SK-N-SH (cell line): ENCODE data around the gene ARHGAP8. TPM values are rescaled to one million over a fixed set of nuclear protein-coding genes. Genes with fewer than 3 reads are reported as not detected.

Experiments used
- CTCF ChIA-PET: fragments of 300-600, 350-600 bp; formaldehyde crosslinking; extraction: SDS; loops from one replicate; lab custom pipeline; 2021; lab: Yijun Ruan, JAX
- POLR2A ChIA-PET: fragments of 350-600 bp; sonication (Branson Sonifier 250); formaldehyde crosslinking; extraction: SDS; loops from one replicate; lab custom pipeline; 2020; ENCODE audit warnings: antibody characterized with exemption, inconsistent platforms; lab: Yijun Ruan, JAX
- DNase-seq: peaks from one replicate; pipeline ENCODE4 v3.0.0; 2012
- H2AFZ ChIP-seq: fragments of 200-600 bp; sonication (generic); 2 replicates; pipeline ENCODE4 v1.8.1; 2016; ENCODE audit warnings: antibody characterized with exemption, mild to moderate bottlenecking, low read depth
- H3F3A ChIP-seq: fragments of 200-600 bp; sonication (generic); replicated peaks from 2 replicates; pipeline ENCODE3; 2016; ENCODE audit warnings: antibody characterized with exemption, mild to moderate bottlenecking; ENCODE audit not compliant: insufficient read depth
- H3K27ac ChIP-seq, 2 experiments: fragments of 200-500 bp in 1 of 2; fragments of 200-600 bp in 1 of 2; sonication (Bioruptor generic) in 1 of 2; sonication (generic), shearing (Covaris generic) in 1 of 2; 2 replicates each; pipeline versions ENCODE4 v1.5.1 to v1.6.1; 2014 to 2016; ENCODE audit warnings: low read depth in 2 of 2, inconsistent platforms in 1 of 2, low read length in 1 of 2, mild to moderate bottlenecking in 1 of 2, mixed read lengths in 1 of 2
- H3K27me3 ChIP-seq: fragments of 200-600 bp; sonication (generic), shearing (Covaris generic); 2 replicates; pipeline ENCODE4 v1.6.1; 2016; ENCODE audit warnings: mixed run types; ENCODE audit not compliant: insufficient read depth
- H3K36me3 ChIP-seq, 2 experiments: fragments of 200-500 bp in 1 of 2; fragments of 200-600 bp in 1 of 2; sonication (Bioruptor generic) in 1 of 2; sonication (generic) in 1 of 2; replicated peaks in 1 of 2; 2 replicates each; pipeline versions ENCODE3 to v1.5.1; 2014 to 2016; ENCODE audit warnings: low read length in 1 of 2, mild to moderate bottlenecking in 1 of 2; ENCODE audit not compliant: insufficient read depth in 2 of 2, control insufficient read depth in 1 of 2
- H3K4me1 ChIP-seq, 2 experiments: fragments of 200-500 bp in 1 of 2; fragments of 200-600 bp in 1 of 2; sonication (Bioruptor generic) in 1 of 2; sonication (generic), shearing (Covaris generic) in 1 of 2; 2 replicates each; pipeline versions ENCODE4 v1.5.1 to v1.6.1; 2014 to 2016; ENCODE audit warnings: low read depth in 1 of 2, low read length in 1 of 2, mixed run types in 1 of 2; ENCODE audit not compliant: insufficient read depth in 2 of 2, control insufficient read depth in 1 of 2
- H3K4me2 ChIP-seq: fragments of 200-600 bp; sonication (generic), shearing (Covaris generic); 2 replicates; pipeline ENCODE4 v1.6.1; 2017; ENCODE audit warnings: mixed run types
- H3K4me3 ChIP-seq, 2 experiments: fragments of 200-500 bp in 1 of 2; fragments of 200-600 bp in 1 of 2; sonication (Bioruptor generic) in 1 of 2; sonication (generic), shearing (Covaris generic) in 1 of 2; 2 replicates each; pipeline versions ENCODE4 v1.5.1 to v1.8.1; 2014 to 2016; ENCODE audit warnings: low read depth in 2 of 2, inconsistent platforms in 1 of 2, low read length in 1 of 2, mild to moderate bottlenecking in 1 of 2, mixed read lengths in 1 of 2, moderate library complexity in 1 of 2
- H3K79me2 ChIP-seq: fragments of 200-600 bp; sonication (generic); 2 replicates; pipeline ENCODE4 v1.8.1; 2017; ENCODE audit warnings: mild to moderate bottlenecking; ENCODE audit not compliant: insufficient read depth
- H3K9ac ChIP-seq: fragments of 200-600 bp; sonication (generic); 2 replicates; pipeline ENCODE4 v1.6.1; 2017; ENCODE audit warnings: mixed run types
- H3K9me2 ChIP-seq: fragments of 200-600 bp; sonication (generic); 2 replicates; pipeline ENCODE4 v1.6.1; 2017; ENCODE audit warnings: mixed run types
- H3K9me3 ChIP-seq: fragments of 200-600 bp; sonication (generic); 2 replicates; pipeline ENCODE4 v1.6.1; 2017; ENCODE audit warnings: mixed run types, mild to moderate bottlenecking, moderate library complexity
- H4K20me1 ChIP-seq: fragments of 200-600 bp; sonication (generic); 2 replicates; pipeline ENCODE4 v1.6.1; 2017; ENCODE audit warnings: mild to moderate bottlenecking, mixed run types; ENCODE audit not compliant: insufficient read depth
- EP300 ChIP-seq, 2 experiments: IDR thresholded peaks; 2 replicates each; pipeline versions ENCODE4 v1.4.0 to v1.6.1; 2012; ENCODE audit warnings: borderline replicate concordance in 1 of 2, low read depth in 1 of 2, low read length in 1 of 2
- PBX3 ChIP-seq: IDR thresholded peaks from 2 replicates; pipeline ENCODE4; 2012
- RAD21 ChIP-seq: IDR thresholded peaks from 2 replicates; pipeline ENCODE4 v1.6.1; 2012; ENCODE audit warnings: mild to moderate bottlenecking, low read length
- TEAD4 ChIP-seq: IDR thresholded peaks from 2 replicates; pipeline ENCODE4 v1.4.0; 2012; ENCODE audit warnings: mild to moderate bottlenecking, borderline replicate concordance; ENCODE audit not compliant: insufficient read depth
- USF1 ChIP-seq: IDR thresholded peaks from 2 replicates; pipeline ENCODE4 v1.4.0; 2012; ENCODE audit warnings: low read depth, borderline replicate concordance
- WGBS: methylation state at CpG from one replicate; pipeline ENCODE4 v1.1.6; 2017; ENCODE audit warnings: low lambda C conversion rate; 5-methylcytosine and 5-hydroxymethylcytosine counted together
- polyA plus RNA-seq, 3 experiments: library from polyadenylated mRNA; depleted of rRNA; stranded (reverse); fragments of >200 nt; gene quantifications; 2 replicates each; pipeline ENCODE4 v1.2.3, GENCODE V29; 2012

Gene ARHGAP8
- polyA plus RNA-seq, 1 of the 3 experiments (the other 2 are of a cell fraction), result 0.08 TPM

- no peak for TF ChIP-seq PBX3
These were observed 8.7 kb downstream of the ARHGAP8 start (continued) for GRCh38 chr22:44761025-44761424.

- H3K79me2 ChIP-seq, result no peaks in the 10 kb centered on the region
These were observed 12.0 kb downstream of the ARHGAP8 start for GRCh38 chr22:44764373-44764772.

GRCh38 chr22:44764974-44765373 is 12.6 kb downstream of the ARHGAP8 start:
- POLR2A ChIA-PET, result no interaction called here
- Histone ChIP-seq H4K20me1 (no peaks in the 10 kb centered on the region), H3K4me1 (no peaks in the 10 kb centered on the region; a peak in 1 of 4 replicates), H3K9ac (no peak overlapping the region), H3K9me3 (no peaks in the 10 kb centered on the region), H3K36me3 (no peaks in the 10 kb centered on the region), H3K4me2 (no peak overlapping the region), H3K4me3 (no peak overlapping the region), H3K27me3 (no peaks in the 10 kb centered on the region), H2AFZ (no peak overlapping the region), H3K9me2 (no peaks in the 10 kb centered on the region), H3K27ac (no peak overlapping the region), H3F3A (no peaks in the 10 kb centered on the region), H3K79me2 (no peaks in the 10 kb centered on the region)
- WGBS, result 63% methylated on average over 4 of the region's 4 CpGs
- CTCF ChIA-PET, result interaction anchor here (0.8 to 1.5 kb wide), 3 partner anchors 25 to 330 kb away, joined by 3 to 4 read pairs (median 4); no protein-coding TSS in a partner anchor
- no peak for DNase-seq
- TF ChIP-seq EP300 (IDR thresholded peaks at IDR 0.05; ENCODE audit: borderline replicate concordance in 1 of 2, low read depth in 1 of 2, low read length in 1 of 2) (no peak), USF1 (no peak)
- TF ChIP-seq, all 33 proteins: peak for 0

More at GRCh38 chr22:44764373-44764772, 12.0 kb downstream of the ARHGAP8 start:
- 76% methylated on average over 15 of the region's 17 CpGs for WGBS
- DNase-seq, result no peak
- Histone ChIP-seq H2AFZ (no peak overlapping the region), H3K9ac (no peak overlapping the region), H3F3A (no peaks in the 10 kb centered on the region), H3K4me3 (no peak overlapping the region), H3K27ac (no peak overlapping the region), H3K4me2 (no peak overlapping the region), H3K36me3 (no peaks in the 10 kb centered on the region), H3K9me3 (no peaks in the 10 kb centered on the region), H3K27me3 (no peaks in the 10 kb centered on the region), H4K20me1 (no peaks in the 10 kb centered on the region), H3K9me2 (no peaks in the 10 kb centered on the region), H3K4me1 (no peaks in the 10 kb centered on the region; a peak in 1 of 4 replicates)
- POLR2A ChIA-PET, result no interaction called here
- CTCF ChIA-PET, result interaction anchor here (1.3 to 1.5 kb wide), 2 partner anchors 26 to 331 kb away, joined by 4 read pairs; no protein-coding TSS in a partner anchor
- TF ChIP-seq TEAD4 (no peak), USF1 (no peak), RAD21 (no peak)
